A673 (cell line): Measurements from ENCODE around the gene GRK1. TPM values are rescaled to one million over a fixed set of nuclear protein-coding genes. Genes with fewer than 3 reads are reported as not detected.
"Not testable (repeated sequence)": the region's sequence is repeated elsewhere in the genome, so short reads cannot be mapped to it uniquely, and the experiment has no call there.

Experiments
- BruUV-seq: library from RNA; stranded (reverse); fragments of 400-500 nt; replicated peaks from 2 replicates; lab custom pipeline; 2021; lab: Mats Ljungman, UMichigan
- CTCF ChIA-PET: fragments of 300-600 bp; sonication (Branson Sonifier 250); formaldehyde crosslinking; loops from one replicate; lab custom pipeline; 2022; ENCODE audit warnings: antibody characterized with exemption; lab: Charles Lee
- POLR2A ChIA-PET: fragments of 300-600 bp; sonication (Branson Sonifier 250); formaldehyde crosslinking; loops from one replicate; lab custom pipeline; 2022; ENCODE audit warnings: antibody characterized with exemption; ENCODE audit not compliant: low non-redundant PET; lab: Charles Lee
- DNase-seq: peaks from one replicate; pipeline ENCODE4 v3.0.0-alpha.2; 2015; ENCODE audit warnings: low spot score
- H3K27ac ChIP-seq: fragments of 200-600 bp; sonication (generic); 2 replicates; pipeline ENCODE4 v1.5.1; 2016; ENCODE audit warnings: mixed run types, low read depth, mild to moderate bottlenecking, mixed read lengths, antibody characterized with exemption, low read length; ENCODE audit not compliant: poor library complexity, severe bottlenecking
- H3K27me3 ChIP-seq: fragments of 200-600 bp; sonication (generic); replicated peaks from 2 replicates; pipeline ENCODE4 v1.6.1; 2017; ENCODE audit warnings: mixed run types, low read depth, mild to moderate bottlenecking, mixed read lengths, antibody characterized with exemption, low read length; ENCODE audit not compliant: insufficient read depth, poor library complexity
- H3K36me3 ChIP-seq: fragments of 200-600 bp; sonication (generic); 2 replicates; pipeline ENCODE4 v1.6.1; 2016; ENCODE audit warnings: mixed run types, mild to moderate bottlenecking, mixed read lengths, antibody characterized with exemption, low read length; ENCODE audit not compliant: insufficient read depth, poor library complexity, severe bottlenecking
- H3K4me1 ChIP-seq: fragments of 200-600 bp; sonication (generic); 2 replicates; pipeline ENCODE4 v1.6.1; 2017; ENCODE audit warnings: mixed run types, mild to moderate bottlenecking, mixed read lengths, antibody characterized with exemption, low read length; ENCODE audit not compliant: insufficient read depth, poor library complexity, severe bottlenecking
- H3K4me3 ChIP-seq: fragments of 200-600 bp; sonication (generic); 2 replicates; pipeline ENCODE4 v1.5.1; 2016; ENCODE audit warnings: low read depth, mixed run types, mild to moderate bottlenecking, mixed read lengths, low read length; ENCODE audit not compliant: poor library complexity, severe bottlenecking
- H3K9me3 ChIP-seq: fragments of 200-600 bp; sonication (generic); 2 replicates; pipeline ENCODE4 v1.6.1; 2016; ENCODE audit warnings: mixed run types, low read depth, mild to moderate bottlenecking, mixed read lengths, antibody characterized with exemption, low read length; ENCODE audit not compliant: poor library complexity, severe bottlenecking
- CTCF ChIP-seq: fragments of 300-800, 200-600 bp; sonication (generic); conservative IDR thresholded peaks from 2 replicates; pipeline ENCODE4 v1.5.1; 2017; ENCODE audit warnings: low read depth, mild to moderate bottlenecking, antibody characterized with exemption, low read length, moderate library complexity, mixed read lengths
- EZH2 ChIP-seq: fragments of 200-600 bp; sonication (generic); IDR thresholded peaks from 2 replicates; pipeline ENCODE4 v1.6.1; 2017; ENCODE audit warnings: borderline replicate concordance, low read depth, mild to moderate bottlenecking, mixed read lengths, antibody characterized with exemption, low read length; ENCODE audit not compliant: poor library complexity, severe bottlenecking
- intact Hi-C: fragments of 100-400 bp; cut with micrococcal nuclease; formaldehyde crosslinking; loops from one replicate; pipeline ENCODE4 v1.10.0; 2022; ENCODE audit not compliant: unreplicated experiment
- total RNA-seq: library from RNA; stranded (reverse); gene quantifications from 2 replicates; pipeline ENCODE4 v1.2.3, GENCODE V29; 2021

The GRK1 gene
- total RNA-seq, 1 experiment from 2014 or later = not detected

- BruUV-seq = no TSS peak
- H3K4me3 ChIP-seq = no peak overlapping the region
- H3K4me1 ChIP-seq = no peaks in the 10 kb centered on the region
- H3K9me3 ChIP-seq = no peaks in the 10 kb centered on the region
- no peaks in the 10 kb centered on the region for H3K36me3 ChIP-seq
- no peaks in the 10 kb centered on the region for H3K27me3 ChIP-seq
- ChIA-PET CTCF (no interaction called here), POLR2A (no interaction called here)
- H3K27ac ChIP-seq = no peak overlapping the region
- intact Hi-C loops = no loop called here
- peak; percentile 35 for DNase-seq
- TF ChIP-seq EZH2 (no peak), CTCF (no peak)
Measured at GRCh38 chr13:113723410-113724015, 56.5 kb downstream of the GRK1 start.

GRCh38 chr13:113724016-113724758 is 57.2 kb downstream of the GRK1 start:
- DNase-seq = no peak
- Histone ChIP-seq H3K27me3 (peaks cover 5% of the 10 kb centered on the region), H3K9me3 (no peaks in the 10 kb centered on the region), H3K36me3 (no peaks in the 10 kb centered on the region), H3K4me1 (no peaks in the 10 kb centered on the region), H3K27ac (no peak overlapping the region), H3K4me3 (no peak overlapping the region)
- TF ChIP-seq CTCF (no peak), EZH2 (no peak)
- ChIA-PET POLR2A (no interaction called here), CTCF (interaction anchor here (0.9 kb wide), 1 partner anchor 57 kb away, joined by 4 read pairs; the partner anchor contains the start of gene GRK1)
- BruUV-seq = no TSS peak
- intact Hi-C loops = no loop called here

- peak; percentile 78 for TF ChIP-seq CTCF
- TF ChIP-seq EZH2 = no peak
- H3K27ac ChIP-seq = no peak overlapping the region
- no peaks in the 10 kb centered on the region for H3K9me3 ChIP-seq
- no peaks in the 10 kb centered on the region for H3K36me3 ChIP-seq
- no peaks in the 10 kb centered on the region for H3K4me1 ChIP-seq
- intact Hi-C loops = no loop called here
- ChIA-PET POLR2A (no interaction called here), CTCF (interaction anchor here (0.9 kb wide), 1 partner anchor 57 kb away, joined by 4 read pairs; the partner anchor contains the start of gene GRK1)
- H3K27me3 ChIP-seq = peaks cover 12% of the 10 kb centered on the region
- H3K4me3 ChIP-seq = no peak overlapping the region
- no TSS peak for BruUV-seq
- DNase-seq = peak; percentile 37
Measured at GRCh38 chr13:113724780-113725315, 57.8 kb downstream of the GRK1 start.

GRCh38 chr13:113725329-113726105 is 58.5 kb downstream of the GRK1 start:
- H3K9me3 ChIP-seq, H3K4me1 ChIP-seq, BruUV-seq, intact Hi-C loops, CTCF ChIA-PET, POLR2A ChIA-PET, H3K4me3 ChIP-seq, DNase-seq, H3K27ac ChIP-seq, H3K36me3 ChIP-seq: not testable (repeated sequence)
- H3K27me3 ChIP-seq = peaks cover 19% of the 10 kb centered on the region
